ENCODE data around the gene TGIF2.
A peak's percentile ranks its signal among the peaks of the same experiment; 100 is the strongest.
"Not testable (repeated sequence)": the region's sequence is repeated elsewhere in the genome, so short reads cannot be mapped to it uniquely, and the experiment has no call there.

The TGIF2 gene

DNA sequence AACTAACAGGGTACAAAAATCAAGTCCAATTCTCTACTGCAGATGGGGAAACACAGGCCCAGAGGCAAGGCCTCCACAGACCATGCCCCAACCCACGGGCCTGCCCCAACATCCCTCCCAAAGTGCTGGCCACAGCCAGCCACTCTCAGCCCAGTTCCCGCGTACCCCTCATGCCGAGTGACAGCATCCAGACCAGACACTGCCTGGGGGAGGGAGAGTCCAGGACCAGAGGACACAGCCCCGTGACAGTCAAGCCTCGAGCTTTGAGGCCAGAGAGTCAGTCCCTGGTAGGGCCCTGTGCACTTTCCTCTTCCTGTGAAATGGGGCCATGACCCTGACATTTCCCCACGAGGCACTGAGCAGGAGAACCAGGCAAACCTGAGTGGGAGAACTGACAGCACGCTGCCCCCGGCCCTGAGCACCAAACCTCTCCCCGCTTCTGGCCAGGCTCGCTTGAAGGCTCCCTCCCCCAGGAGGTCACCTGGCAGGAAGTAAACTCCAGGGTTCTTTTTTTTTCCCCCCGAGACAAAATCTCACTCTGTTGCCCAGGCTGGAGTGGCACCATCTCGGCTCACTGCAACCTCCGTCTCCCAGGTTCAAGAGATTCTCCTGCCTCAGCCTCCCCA lies 27.2 kb upstream of the TGIF2 start:
- no peak for DNase-seq (ENCODE audit: extremely low read depth in 1 of 2, low read depth in 1 of 2)

DNA sequence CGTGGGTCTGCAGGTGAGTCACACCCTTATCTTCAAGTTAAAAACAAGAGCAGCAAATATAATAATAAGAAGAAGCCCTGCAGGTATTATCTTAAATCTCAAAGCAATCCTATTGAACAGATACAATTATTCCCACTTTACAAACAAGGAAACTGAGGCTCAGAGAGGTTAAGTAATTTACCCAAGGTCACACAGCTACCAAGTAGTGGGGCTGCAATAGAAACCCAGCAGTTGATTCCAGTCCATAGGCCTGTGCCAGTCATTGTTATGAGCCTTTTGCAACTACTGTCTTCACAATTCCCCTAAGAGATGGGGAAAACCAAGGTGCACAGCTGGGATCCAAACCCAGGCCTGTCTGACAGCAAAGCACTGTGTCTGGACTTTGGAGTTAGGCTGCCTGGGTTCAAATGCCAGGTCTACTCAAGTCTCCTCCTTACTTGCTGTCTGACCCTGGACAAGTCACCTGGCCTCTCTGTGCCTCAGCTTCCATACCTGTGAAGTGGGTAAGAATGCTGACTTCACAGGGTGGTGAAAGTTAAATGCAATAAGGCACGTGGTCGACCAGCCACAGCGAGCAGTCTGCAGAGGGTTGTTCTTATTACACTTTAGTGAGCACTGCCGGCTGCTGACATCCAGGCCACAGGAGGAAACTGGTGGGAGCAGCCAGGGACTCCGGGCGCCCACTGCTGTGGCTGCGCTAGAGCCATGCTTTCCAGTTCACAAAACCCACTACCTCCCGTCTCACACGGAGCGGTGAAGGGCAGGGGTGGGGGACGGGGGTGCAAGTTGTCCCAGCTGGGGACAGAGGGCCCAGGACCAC lies 26.0 kb upstream of the TGIF2 start:
- DNase-seq (ENCODE audit: extremely low read depth in 1 of 2, low read depth in 1 of 2) = no peak

DNA sequence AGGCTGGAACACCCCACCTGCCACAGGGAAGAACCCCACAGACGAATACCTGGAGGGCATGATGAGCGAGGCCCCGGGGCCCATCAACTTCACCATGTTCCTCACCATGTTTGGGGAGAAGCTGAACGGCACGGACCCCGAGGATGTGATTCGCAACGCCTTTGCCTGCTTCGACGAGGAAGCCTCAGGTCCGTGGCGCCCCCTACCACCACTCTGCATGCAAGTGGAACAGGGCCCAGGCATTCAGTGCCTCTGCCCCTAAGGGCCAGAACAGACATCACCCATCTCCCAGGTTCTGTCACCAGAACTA lies 25.4 kb upstream of the TGIF2 start:
- DNase-seq (ENCODE audit: extremely low read depth in 1 of 2, low read depth in 1 of 2) = no peak

DNA sequence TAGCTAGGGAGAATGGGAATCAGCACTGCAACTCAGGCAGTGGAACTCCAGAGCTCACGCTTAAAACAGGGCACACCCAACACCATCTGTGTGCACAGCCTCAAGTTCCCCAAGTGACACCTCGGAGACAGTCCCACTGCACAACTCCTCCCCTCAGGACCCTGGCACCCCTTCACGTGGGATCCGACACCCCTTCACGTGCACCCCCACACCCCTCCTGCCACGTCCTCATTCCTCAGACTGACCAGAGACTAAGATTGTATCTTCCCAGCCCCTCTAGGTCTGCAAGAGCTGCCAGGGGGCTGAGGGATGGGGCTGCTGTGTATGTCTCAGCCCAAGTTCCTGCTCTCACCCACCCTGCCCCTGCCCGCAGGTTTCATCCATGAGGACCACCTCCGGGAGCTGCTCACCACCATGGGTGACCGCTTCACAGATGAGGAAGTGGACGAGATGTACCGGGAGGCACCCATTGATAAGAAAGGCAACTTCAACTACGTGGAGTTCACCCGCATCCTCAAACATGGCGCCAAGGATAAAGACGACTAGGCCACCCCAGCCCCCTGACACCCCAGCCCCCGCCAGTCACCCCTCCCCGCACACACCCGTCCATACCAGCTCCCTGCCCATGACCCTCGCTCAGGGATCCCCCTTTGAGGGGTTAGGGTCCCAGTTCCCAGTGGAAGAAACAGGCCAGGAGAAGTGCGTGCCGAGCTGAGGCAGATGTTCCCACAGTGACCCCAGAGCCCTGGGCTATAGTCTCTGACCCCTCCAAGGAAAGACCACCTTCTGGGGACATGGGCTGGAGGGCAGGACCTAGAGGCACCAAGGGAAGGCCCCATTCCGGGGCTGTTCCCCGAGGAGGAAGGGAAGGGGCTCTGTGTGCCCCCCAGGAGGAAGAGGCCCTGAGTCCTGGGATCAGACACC lies 24.4 kb upstream of the TGIF2 start:
- DNase-seq (ENCODE audit: extremely low read depth in 1 of 2, low read depth in 1 of 2) = no peak

DNA sequence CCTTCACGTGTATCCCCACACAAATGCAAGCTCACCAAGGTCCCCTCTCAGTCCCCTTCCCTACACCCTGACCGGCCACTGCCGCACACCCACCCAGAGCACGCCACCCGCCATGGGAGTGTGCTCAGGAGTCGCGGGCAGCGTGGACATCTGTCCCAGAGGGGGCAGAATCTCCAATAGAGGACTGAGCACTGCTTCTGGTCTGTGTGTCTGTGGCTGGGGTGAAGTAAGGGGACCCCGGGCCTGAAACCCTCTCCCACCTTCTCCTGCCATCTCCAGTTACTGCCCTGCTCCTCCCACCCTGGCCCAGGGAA lies 23.8 kb upstream of the TGIF2 start:
- no peak for DNase-seq (ENCODE audit: extremely low read depth in 1 of 2, low read depth in 1 of 2)

DNA sequence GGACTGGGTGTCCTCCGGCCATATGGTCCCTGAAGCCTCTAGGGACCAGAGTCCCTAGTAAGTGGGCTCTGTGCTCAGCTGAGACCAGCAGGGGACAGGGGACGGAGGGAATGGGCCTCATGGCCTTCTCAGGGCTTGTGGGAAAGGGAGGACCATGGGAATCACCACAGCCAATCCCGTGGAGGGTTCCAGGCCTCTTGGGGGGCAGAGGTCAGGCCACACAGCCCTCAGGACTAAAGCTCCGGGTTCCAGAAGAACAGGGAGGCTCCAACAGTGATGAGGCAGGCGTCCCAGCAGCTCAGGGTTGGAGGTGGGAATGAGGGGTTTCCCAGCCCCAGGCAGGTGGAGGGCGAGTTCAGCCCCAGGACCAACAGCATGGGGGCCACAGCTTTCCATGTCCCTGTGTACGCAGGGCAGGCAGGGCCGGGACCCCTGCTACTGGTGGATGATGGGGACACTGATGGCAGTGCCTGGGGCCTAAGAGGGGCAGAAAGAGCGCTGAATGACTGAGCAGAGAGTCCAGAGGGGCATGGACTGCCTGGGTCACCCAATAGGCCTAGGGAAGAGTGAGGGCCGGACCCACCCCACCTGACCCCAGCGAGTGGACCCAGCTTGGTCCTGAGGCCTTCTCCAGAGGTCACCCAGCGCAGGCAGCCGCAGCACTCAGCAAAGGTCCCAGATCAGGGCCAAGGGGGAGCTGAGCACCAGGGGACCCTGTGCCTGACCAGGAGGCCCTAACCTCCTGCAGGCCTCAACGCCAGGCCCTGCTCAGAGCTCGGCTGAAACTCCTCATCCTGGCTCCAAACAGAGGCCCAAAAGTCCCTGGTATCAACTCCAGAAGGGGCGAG lies 23.2 kb upstream of the TGIF2 start:
- no peak for DNase-seq (ENCODE audit: extremely low read depth in 1 of 2, low read depth in 1 of 2)

DNA sequence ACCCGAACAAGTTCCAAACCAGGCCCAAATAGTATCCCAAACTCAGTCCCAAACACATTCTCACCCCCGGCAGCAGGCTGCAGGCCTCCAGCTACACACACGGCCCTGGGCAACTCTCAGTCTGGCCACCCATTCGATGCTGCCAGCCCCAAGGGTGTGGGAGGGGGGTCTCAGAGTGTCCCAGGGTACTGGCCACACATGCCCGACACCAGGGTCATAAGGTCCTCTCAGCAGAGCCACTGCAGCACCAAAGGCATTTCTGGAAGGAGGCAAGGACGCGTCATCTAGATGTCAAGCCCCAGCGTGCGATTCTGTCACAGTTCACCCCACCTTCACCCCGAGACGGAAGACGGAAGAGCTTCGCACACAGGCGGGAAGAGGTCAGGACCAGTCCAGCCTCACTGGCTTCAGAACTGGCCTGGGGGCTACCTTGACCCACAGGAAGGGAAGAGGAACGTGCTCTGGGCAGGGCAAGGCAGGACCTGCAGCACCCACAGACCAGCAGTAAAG lies 22.6 kb upstream of the TGIF2 start:
- no peak for DNase-seq (ENCODE audit: extremely low read depth in 1 of 2, low read depth in 1 of 2)

DNA sequence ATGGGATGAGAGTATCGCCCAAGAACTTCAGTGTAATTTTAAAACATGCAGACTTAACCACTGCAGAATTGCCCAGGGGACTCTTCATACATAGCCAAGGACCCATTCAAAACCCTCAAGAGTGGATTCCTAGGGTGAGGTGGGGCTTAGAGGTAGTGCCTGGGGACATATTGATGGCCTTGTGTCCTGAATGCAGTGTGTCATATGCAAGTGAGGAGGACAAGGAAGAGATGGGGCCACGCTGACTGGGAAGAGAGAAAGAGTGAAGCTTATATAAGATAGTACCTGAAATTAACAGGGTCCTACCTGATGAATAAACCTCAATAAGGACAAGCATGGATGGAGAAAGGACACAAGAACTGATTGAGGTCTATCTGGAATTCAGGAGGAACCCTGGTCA lies 18.1 kb upstream of the TGIF2 start:
- no peak for DNase-seq (ENCODE audit: extremely low read depth in 1 of 2, low read depth in 1 of 2)

DNA sequence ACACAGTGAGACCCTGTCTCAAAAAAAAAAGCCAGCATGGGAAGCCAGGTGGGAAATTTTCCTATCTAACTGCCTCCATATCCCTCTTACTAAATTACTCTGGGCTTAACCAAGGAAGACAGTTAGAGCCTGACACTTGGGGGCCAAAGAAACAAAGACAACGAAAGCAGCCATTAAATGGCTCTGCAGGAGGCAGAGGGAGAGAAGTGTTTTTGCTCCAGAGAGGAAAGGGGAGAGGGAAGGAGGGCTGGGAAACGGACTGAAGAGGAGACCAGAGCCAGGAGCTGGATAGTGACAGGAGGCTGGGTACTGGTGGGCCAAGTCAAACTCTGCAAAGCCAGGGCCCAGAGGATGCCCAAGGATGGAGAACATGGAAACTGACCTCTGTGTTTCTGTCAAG lies 10.7 kb upstream of the TGIF2 start:
- DNase-seq (ENCODE audit: extremely low read depth in 1 of 2, low read depth in 1 of 2) = no peak

DNA sequence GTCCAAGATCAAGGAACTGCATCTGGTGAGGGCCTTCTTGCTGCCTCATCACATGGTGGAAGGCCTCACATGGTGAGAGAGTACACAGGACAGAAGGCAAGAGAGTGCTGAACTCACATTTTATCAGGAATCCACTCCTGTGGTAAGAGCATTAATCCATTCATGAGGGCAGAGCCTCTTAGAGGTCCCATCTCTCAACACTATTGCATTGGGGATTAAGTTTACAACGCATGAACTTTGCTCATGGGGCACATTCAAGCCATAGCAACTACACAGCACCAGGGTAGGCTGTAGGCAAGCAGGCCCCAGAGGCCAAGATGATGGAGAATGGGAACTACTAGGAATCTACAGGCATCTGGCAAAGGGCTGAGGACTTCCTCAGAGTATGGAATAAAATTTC lies 10.0 kb upstream of the TGIF2 start:
- DNase-seq (ENCODE audit: extremely low read depth in 1 of 2, low read depth in 1 of 2) = no peak

DNA sequence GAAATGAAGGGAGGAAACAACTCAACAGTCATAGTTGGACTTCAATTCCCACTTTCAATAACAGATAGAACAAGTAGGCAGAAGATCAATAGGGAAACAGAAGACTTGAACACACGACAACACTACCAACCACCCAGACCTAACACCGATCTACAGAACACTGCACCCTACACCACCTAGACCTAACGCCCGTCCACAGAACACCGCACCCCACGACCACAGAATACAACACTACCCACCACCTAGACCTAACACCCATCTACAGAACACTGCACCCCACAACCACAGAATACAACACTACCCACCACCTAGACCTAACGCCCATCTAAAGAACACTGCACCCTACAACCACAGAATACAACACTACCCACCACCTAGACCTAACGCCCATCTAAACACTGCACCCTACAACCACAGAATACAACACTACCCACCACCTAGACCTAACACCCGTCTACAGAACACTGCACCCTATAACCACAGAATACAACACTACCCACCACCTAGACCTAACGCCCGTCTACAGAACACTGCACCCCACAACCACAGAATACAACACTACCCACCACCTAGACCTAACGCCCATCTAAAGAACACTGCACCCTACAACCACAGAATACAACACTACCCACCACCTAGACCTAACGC lies 9.2 kb upstream of the TGIF2 start:
- DNase-seq (ENCODE audit: extremely low read depth in 1 of 2, low read depth in 1 of 2) = not testable (repeated sequence)

DNA sequence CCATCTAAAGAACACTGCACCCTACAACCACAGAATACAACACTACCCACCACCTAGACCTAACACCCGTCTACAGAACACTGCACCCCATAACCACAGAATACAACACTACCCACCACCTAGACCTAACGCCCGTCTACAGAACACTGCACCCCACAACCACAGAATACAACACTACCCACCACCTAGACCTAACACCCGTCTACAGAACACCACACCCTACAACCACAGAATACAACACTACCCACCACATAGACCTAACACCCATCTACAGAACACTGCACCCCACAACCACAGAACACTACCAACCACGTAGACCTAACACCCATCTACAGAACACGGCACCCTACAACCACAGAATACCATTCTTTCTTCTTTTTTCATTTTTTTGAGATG lies 8.7 kb upstream of the TGIF2 start:
- not testable (repeated sequence) for DNase-seq (ENCODE audit: extremely low read depth in 1 of 2, low read depth in 1 of 2)

DNA sequence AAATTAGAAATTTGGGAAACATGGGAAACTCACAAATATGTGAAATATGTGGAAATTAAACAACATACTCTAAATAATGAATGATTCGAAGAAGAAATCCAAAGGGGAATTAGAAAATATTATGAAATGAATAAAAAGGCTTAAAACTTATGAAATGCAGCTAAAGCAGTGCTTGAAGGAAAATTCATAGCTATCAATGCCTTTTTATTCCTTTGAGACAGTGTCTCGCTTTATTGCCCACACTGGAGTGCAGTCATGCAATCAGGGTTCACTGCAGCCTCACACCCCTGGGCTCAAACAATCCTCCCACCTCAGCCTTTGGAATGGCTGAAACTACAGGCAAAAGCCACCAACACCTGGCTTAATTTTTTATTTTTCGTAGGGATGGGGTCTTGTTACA lies 7.9 kb upstream of the TGIF2 start:
- DNase-seq (ENCODE audit: extremely low read depth in 1 of 2, low read depth in 1 of 2) = no peak

DNA sequence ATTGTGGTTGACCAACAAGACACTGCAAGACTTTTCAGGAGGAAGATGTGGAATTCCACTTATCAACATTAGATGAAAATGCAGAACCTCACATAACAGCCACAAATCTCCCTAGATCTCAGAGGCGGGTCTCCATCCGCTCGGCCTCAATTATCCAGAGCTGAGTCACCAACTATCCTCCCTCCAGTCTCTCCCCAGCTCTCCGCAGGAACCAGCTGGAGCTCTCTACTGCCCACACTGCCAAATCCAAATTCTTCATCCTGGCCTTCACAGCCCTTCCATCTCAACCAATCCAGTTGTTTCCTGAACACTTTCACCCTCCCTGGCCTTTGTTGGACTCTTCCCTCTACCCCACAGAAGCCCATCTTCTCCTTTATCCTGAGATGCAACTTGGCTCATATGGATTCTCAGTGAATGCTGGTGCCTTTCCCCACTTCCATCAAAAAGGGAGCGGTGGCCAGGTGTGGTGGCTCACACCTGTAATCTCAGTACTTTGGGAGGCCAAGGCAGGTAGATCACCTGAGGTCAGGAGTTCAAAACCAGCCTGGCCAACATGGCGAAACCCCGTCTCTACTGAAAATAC lies 3.5 kb upstream of the TGIF2 start:
- DNase-seq (ENCODE audit: extremely low read depth in 1 of 2, low read depth in 1 of 2) = no peak

DNA sequence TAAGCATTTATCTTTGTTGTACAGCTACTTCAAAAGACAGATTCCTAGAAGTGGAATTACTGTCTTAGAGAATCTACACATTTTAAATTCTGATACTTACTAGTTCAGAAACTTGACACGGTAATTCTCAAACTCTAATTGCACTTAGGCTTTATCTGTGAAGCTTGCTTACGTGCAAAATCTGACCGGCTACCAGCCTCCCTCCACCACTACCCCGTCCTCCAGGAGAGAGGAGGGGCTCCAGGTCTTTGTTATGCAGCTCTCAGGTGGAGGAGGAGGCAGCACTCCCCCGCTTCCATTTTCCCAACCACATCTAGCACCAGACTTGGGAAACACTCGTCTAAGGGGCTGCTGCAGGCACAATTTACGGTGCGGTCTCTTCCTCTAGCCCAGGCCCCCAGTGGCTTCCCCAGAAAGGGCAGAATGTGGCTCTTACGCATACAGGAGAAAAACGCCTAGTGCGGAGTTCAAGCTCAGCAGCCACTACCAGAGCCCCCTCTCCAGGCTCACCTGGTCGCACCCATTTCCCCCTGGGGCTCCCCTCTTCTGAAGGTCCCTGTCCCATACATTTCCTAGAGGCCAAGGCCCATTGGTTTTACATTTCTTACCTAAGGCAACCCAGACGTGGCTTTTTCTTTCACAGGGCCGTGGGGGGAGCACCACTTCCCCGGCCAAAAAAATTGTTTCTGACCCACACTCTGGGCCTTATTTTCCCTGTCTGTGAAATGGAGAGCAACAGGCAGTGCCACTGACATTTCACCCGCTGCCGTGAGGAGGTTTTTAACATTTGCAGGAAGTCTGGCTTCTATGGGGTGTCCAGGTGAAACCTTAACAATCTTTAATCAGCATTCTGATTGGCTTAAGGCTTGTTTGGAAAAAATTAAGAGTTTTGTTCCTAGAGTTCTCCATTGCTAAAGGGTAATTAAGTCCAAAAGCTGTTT lies 1.6 kb upstream of the TGIF2 start:
- no peak for DNase-seq (ENCODE audit: extremely low read depth in 1 of 2, low read depth in 1 of 2)

DNA sequence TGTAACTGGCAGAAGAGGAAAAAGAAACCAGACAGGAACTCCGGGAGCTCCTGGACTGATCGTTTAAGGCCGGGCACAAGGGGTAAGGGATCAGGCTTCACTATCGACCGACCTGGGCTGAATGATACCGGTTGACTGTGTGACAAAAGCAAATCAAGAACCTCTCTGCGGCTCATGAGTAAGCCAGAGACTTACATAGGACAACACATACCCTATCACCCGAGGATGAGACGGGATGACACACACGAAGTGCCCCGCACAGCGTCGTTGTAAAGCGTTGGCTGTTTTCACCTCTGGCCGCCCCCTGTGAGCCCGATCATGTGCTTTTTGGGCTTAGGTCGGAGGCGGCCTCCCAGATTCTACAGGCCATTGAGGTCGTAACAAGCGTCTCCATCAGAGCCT lies 695 bp upstream of the TGIF2 start:
- DNase-seq (ENCODE audit: extremely low read depth in 1 of 2, low read depth in 1 of 2) = peak in 1 of 2 donors; percentile 78

DNA sequence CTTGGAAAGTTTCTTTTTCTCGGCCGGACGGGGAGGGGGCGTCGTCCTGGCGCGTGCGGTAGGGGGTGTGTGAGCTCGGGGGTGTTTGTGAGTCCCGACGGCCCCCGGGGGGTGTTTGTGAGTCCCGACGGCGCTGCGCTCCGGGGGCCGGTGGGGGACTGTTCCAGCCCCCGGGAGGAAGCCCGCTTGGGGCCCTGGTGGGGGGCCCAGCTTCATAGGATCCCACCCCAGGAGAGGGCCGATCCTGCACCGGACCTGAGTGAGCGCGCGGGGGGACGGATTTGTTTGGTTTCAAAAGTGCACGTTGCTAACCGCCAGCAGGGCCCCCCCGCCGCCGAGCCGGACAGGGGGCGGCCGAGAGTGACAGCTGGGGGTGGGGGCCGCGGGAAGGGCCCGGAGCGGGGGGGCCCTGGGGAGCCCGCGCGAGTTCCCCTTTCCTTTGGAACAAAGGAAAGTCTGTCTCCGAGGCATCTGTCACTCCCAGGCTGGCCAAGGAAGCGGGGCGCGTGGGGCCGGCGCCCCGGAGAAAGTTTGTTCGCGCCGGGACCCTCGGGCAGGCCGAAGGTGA lies 485 bp downstream of the TGIF2 start:
- DNase-seq (ENCODE audit: extremely low read depth in 1 of 2, low read depth in 1 of 2) = no peak

DNA sequence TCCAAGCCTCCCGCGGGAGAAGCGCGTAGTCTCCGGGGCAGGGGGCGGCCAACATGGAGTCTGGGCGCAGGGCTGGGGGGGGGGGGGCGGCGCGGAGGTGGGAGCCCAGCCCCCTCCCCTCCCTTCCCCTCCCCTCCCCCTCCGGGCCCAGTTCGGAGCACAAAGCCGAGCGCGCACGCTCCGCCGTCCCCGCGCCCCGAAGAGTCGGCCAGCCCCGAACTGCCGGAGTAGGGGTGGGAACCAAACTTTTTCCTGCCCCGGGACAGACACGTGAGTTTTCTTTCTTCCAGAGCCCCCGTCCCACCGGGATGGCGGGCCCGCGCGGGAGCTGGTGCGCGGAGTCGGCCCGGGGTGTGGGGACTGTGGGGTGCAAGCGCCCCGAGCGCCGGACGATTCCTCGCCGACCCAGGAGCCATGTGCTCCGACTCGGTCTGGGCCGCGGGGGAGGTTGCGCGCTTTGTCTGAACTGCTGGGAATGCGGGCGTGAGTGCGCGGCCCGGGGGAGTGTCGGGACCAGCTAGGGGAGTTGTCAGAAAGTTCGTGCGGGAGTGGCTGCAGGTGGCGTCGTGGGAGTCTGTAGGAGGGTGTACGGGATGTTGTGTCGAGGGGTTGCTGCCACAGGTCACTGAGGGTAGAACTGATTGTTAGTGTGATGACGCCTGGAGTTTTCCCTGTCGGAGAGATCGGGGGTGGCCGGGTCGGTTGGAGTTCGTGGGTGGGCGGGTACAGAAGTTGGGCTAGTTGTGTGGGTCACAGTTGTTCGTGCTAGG lies 1.2 kb downstream of the TGIF2 start:
- DNase-seq (ENCODE audit: extremely low read depth in 1 of 2, low read depth in 1 of 2) = peak in 1 of 2 donors; percentile 22

Data from stimulated activated CD8-positive, alpha-beta memory T cell treated with anti-CD3 and anti-CD28 coated beads, Interleukin-7, amount 100 ng/mL, for 48 hours (primary cell).